Activated naive CD8-positive, alpha-beta T cell treated with anti-CD3 and anti-CD28 coated beads, Interleukin-2, amount 50 U/mL, for 24 hours (primary cell): ENCODE measurements around the gene RGPD8.
"Not testable (repeated sequence)": the region's sequence is repeated elsewhere in the genome, so short reads cannot be mapped to it uniquely, and the experiment has no call there.

Source experiments
- ATAC-seq: fragments of 150-1000 bp; cut with Tn5 transposase; one replicate; pipeline ENCODE4 v1.10.0; 2021
- DNase-seq: peaks from one replicate; pipeline ENCODE4 v3.0.0; 2021
- H3K27ac Mint-ChIP-seq: one replicate; pipeline ENCODE4 v1.8.0; 2021; ENCODE audit warnings: mild to moderate bottlenecking, mixed read lengths
- H3K27me3 Mint-ChIP-seq: one replicate; pipeline ENCODE4 v1.8.0; 2021; ENCODE audit warnings: mixed read lengths
- H3K36me3 Mint-ChIP-seq: one replicate; pipeline ENCODE4 v1.8.0; 2021; ENCODE audit warnings: low read depth, mixed read lengths
- H3K4me1 Mint-ChIP-seq: one replicate; pipeline ENCODE4 v1.8.0; 2021; ENCODE audit warnings: mixed read lengths
- H3K4me3 Mint-ChIP-seq: one replicate; pipeline ENCODE4 v1.8.0; 2021; ENCODE audit warnings: mild to moderate bottlenecking, moderate library complexity, mixed read lengths
- H3K9me3 Mint-ChIP-seq: one replicate; pipeline ENCODE4 v1.8.0; 2021; ENCODE audit warnings: mixed read lengths

Gene RGPD8

GRCh38 chr2:112451317-112451716 is 17.9 kb upstream of the RGPD8 start:
- ATAC-seq (no peak), DNase-seq (no peak)
- Mint-ChIP-seq H3K36me3 (no peaks in the 10 kb centered on the region), H3K27ac (no peak overlapping the region), H3K4me3 (no peak overlapping the region), H3K4me1 (no peaks in the 10 kb centered on the region), H3K27me3 (no peaks in the 10 kb centered on the region), H3K9me3 (peaks cover 6% of the 10 kb centered on the region)

- ATAC-seq (no peak), DNase-seq (no peak)
- no peak overlapping the region for H3K27ac Mint-ChIP-seq
- no peaks in the 10 kb centered on the region for H3K36me3 Mint-ChIP-seq
- H3K4me1 Mint-ChIP-seq = no peaks in the 10 kb centered on the region
- H3K4me3 Mint-ChIP-seq = no peak overlapping the region
- H3K27me3 Mint-ChIP-seq = no peaks in the 10 kb centered on the region
- H3K9me3 Mint-ChIP-seq = peaks cover 6% of the 10 kb centered on the region
These were observed 16.4 kb upstream of the RGPD8 start for GRCh38 chr2:112449854-112450253.

GRCh38 chr2:112444256-112444655 is 10.8 kb upstream of the RGPD8 start:
- not testable (repeated sequence) for DNase-seq, ATAC-seq, H3K4me3 Mint-ChIP-seq, H3K27me3 Mint-ChIP-seq, H3K4me1 Mint-ChIP-seq, H3K27ac Mint-ChIP-seq, H3K9me3 Mint-ChIP-seq, H3K36me3 Mint-ChIP-seq

- ATAC-seq, DNase-seq: not testable (repeated sequence)
These were observed 5.3 kb upstream of the RGPD8 start for GRCh38 chr2:112438603-112439261.

GRCh38 chr2:112437405-112437831 is 4.0 kb upstream of the RGPD8 start:
- H3K27ac Mint-ChIP-seq, ATAC-seq, H3K9me3 Mint-ChIP-seq, H3K36me3 Mint-ChIP-seq, DNase-seq, H3K4me1 Mint-ChIP-seq, H3K4me3 Mint-ChIP-seq: not testable (repeated sequence)
- H3K27me3 Mint-ChIP-seq = peaks cover 14% of the 10 kb centered on the region

More at GRCh38 chr2:112438603-112439261, 5.3 kb upstream of the RGPD8 start:
- not testable (repeated sequence) for H3K27ac Mint-ChIP-seq, H3K4me3 Mint-ChIP-seq, H3K4me1 Mint-ChIP-seq, H3K36me3 Mint-ChIP-seq, H3K9me3 Mint-ChIP-seq
- peaks cover 14% of the 10 kb centered on the region for H3K27me3 Mint-ChIP-seq

GRCh38 chr2:112436993-112437392 is 3.5 kb upstream of the RGPD8 start:
- H3K4me3 Mint-ChIP-seq, DNase-seq, ATAC-seq, H3K27ac Mint-ChIP-seq, H3K36me3 Mint-ChIP-seq, H3K9me3 Mint-ChIP-seq, H3K4me1 Mint-ChIP-seq: not testable (repeated sequence)
- peaks cover 14% of the 10 kb centered on the region for H3K27me3 Mint-ChIP-seq

GRCh38 chr2:112435716-112436431 is 2.4 kb upstream of the RGPD8 start:
- H3K27me3 Mint-ChIP-seq = peaks cover 14% of the 10 kb centered on the region
- H3K36me3 Mint-ChIP-seq, H3K27ac Mint-ChIP-seq, H3K4me3 Mint-ChIP-seq, H3K4me1 Mint-ChIP-seq, H3K9me3 Mint-ChIP-seq, ATAC-seq, DNase-seq: not testable (repeated sequence)

GRCh38 chr2:112434890-112435715 is 1.7 kb upstream of the RGPD8 start:
- H3K36me3 Mint-ChIP-seq, DNase-seq, H3K27me3 Mint-ChIP-seq, H3K9me3 Mint-ChIP-seq, H3K4me3 Mint-ChIP-seq, ATAC-seq, H3K4me1 Mint-ChIP-seq, H3K27ac Mint-ChIP-seq: not testable (repeated sequence)

- H3K4me1 Mint-ChIP-seq = peaks cover 13% of the 10 kb centered on the region
- DNase-seq (no peak), ATAC-seq (no peak)
- H3K36me3 Mint-ChIP-seq = no peaks in the 10 kb centered on the region
- no peak overlapping the region for H3K27ac Mint-ChIP-seq
- H3K4me3 Mint-ChIP-seq = peak overlapping the region; percentile 49
- peaks cover 5% of the 10 kb centered on the region for H3K27me3 Mint-ChIP-seq
- no peaks in the 10 kb centered on the region for H3K9me3 Mint-ChIP-seq
These were observed 686 bp upstream of the RGPD8 start for GRCh38 chr2:112433932-112434730.

GRCh38 chr2:112432735-112433479 is 538 bp downstream of the RGPD8 start:
- Mint-ChIP-seq H3K27ac (peak overlapping the region; percentile 39), H3K4me3 (peak overlapping the region; percentile 78), H3K4me1 (peaks cover 13% of the 10 kb centered on the region)
- not testable (repeated sequence) for DNase-seq, H3K27me3 Mint-ChIP-seq, H3K36me3 Mint-ChIP-seq, H3K9me3 Mint-ChIP-seq, ATAC-seq

- DNase-seq, ATAC-seq, H3K9me3 Mint-ChIP-seq, H3K27me3 Mint-ChIP-seq, H3K36me3 Mint-ChIP-seq: not testable (repeated sequence)
- H3K4me1 Mint-ChIP-seq = peaks cover 13% of the 10 kb centered on the region
- H3K27ac Mint-ChIP-seq = peak overlapping the region; percentile 39
- H3K4me3 Mint-ChIP-seq = peak overlapping the region; percentile 78
These were observed 1.1 kb downstream of the RGPD8 start for GRCh38 chr2:112432390-112432734.

- not testable (repeated sequence) for H3K9me3 Mint-ChIP-seq, H3K27ac Mint-ChIP-seq, H3K36me3 Mint-ChIP-seq, DNase-seq, ATAC-seq, H3K27me3 Mint-ChIP-seq
- peaks cover 13% of the 10 kb centered on the region for H3K4me1 Mint-ChIP-seq
- H3K4me3 Mint-ChIP-seq = peak overlapping the region; percentile 78
These were observed 1.7 kb downstream of the RGPD8 start for GRCh38 chr2:112431587-112432295.

GRCh38 chr2:112424553-112424952 is 8.9 kb downstream of the RGPD8 start:
- H3K27me3 Mint-ChIP-seq, H3K4me3 Mint-ChIP-seq, H3K36me3 Mint-ChIP-seq, H3K27ac Mint-ChIP-seq, DNase-seq, ATAC-seq, H3K4me1 Mint-ChIP-seq, H3K9me3 Mint-ChIP-seq: not testable (repeated sequence)
